ENCODE data around the gene DNAJC1. TPM values are rescaled to one million over a fixed set of nuclear protein-coding genes. Genes with fewer than 3 reads are reported as not detected.

The DNAJC1 gene
- polyA plus RNA-seq, 1 donor from 2014 or later: 15.9 TPM

GRCh38 chr10:22017283-22018020, 13.9 kb upstream of the DNAJC1 start:
- Histone ChIP-seq H3K4me2 (ENCODE audit: low read length) (no peak overlapping the region), H3K27me3 (ENCODE audit: insufficient read depth, low read depth, low read length) (no peaks in the 10 kb centered on the region), H3K9me3 (ENCODE audit: low read length) (peaks cover 5% of the 10 kb centered on the region), H3K27ac (ENCODE audit: low read length) (no peak overlapping the region), H3K79me2 (replicated peaks; ENCODE audit: insufficient read depth, low read length) (no peaks in the 10 kb centered on the region), H3F3A (ENCODE audit: insufficient read depth, low read length, poor library complexity, severe bottlenecking) (no peaks in the 10 kb centered on the region), H4K20me1 (ENCODE audit: insufficient read depth) (no peaks in the 10 kb centered on the region), H2AFZ (ENCODE audit: low read depth, low read length) (no peak overlapping the region), H3K9me2 (ENCODE audit: insufficient read depth, low read length) (no peaks in the 10 kb centered on the region), H3K36me3 (ENCODE audit: insufficient read depth, low read length) (no peaks in the 10 kb centered on the region), H3K4me3 (ENCODE audit: low read length) (no peak overlapping the region), H3K9ac (ENCODE audit: low read length) (no peak overlapping the region)
- TF ChIP-seq TAF1 (IDR thresholded peaks at IDR 0.05; ENCODE audit: low read depth): no peak
- TF ChIP-seq EP300 (conservative IDR thresholded peaks at IDR 0.05; ENCODE audit: poor library complexity, severe bottlenecking): no peak
- TF ChIP-seq MXI1 (conservative IDR thresholded peaks at IDR 0.05; ENCODE audit: poor library complexity, severe bottlenecking): no peak
- TF ChIP-seq RAD21 (conservative IDR thresholded peaks at IDR 0.05): no peak
- TF ChIP-seq REST (IDR thresholded peaks at IDR 0.05; ENCODE audit: borderline replicate concordance): no peak
- TF ChIP-seq EZH2 (IDR thresholded peaks at IDR 0.05; ENCODE audit: borderline replicate concordance, insufficient read depth, low read length, poor library complexity, severe bottlenecking): no peak
- no peak for TF ChIP-seq POLR2AphosphoS5 (IDR thresholded peaks at IDR 0.05)
- no peak for TF ChIP-seq CTCF (IDR thresholded peaks at IDR 0.05; ENCODE audit: poor library complexity, severe bottlenecking)
- no peak for TF ChIP-seq SMC3 (conservative IDR thresholded peaks at IDR 0.05; ENCODE audit: poor library complexity)

GRCh38 chr10:22016046-22016705, 12.6 kb upstream of the DNAJC1 start:
- Histone ChIP-seq H2AFZ (ENCODE audit: low read depth, low read length) (no peak overlapping the region), H3K9me2 (ENCODE audit: insufficient read depth, low read length) (no peaks in the 10 kb centered on the region), H3K4me3 (ENCODE audit: low read length) (no peak overlapping the region), H3K9me3 (ENCODE audit: low read length) (peaks cover 5% of the 10 kb centered on the region), H3K27ac (ENCODE audit: low read length) (no peak overlapping the region), H3K4me2 (ENCODE audit: low read length) (no peak overlapping the region), H3K27me3 (ENCODE audit: insufficient read depth, low read depth, low read length) (no peaks in the 10 kb centered on the region), H3F3A (ENCODE audit: insufficient read depth, low read length, poor library complexity, severe bottlenecking) (no peaks in the 10 kb centered on the region), H3K79me2 (replicated peaks; ENCODE audit: insufficient read depth, low read length) (no peaks in the 10 kb centered on the region), H3K9ac (ENCODE audit: low read length) (no peak overlapping the region), H3K36me3 (ENCODE audit: insufficient read depth, low read length) (no peaks in the 10 kb centered on the region), H4K20me1 (ENCODE audit: insufficient read depth) (no peaks in the 10 kb centered on the region)
- TF ChIP-seq REST (IDR thresholded peaks at IDR 0.05; ENCODE audit: borderline replicate concordance): no peak
- TF ChIP-seq EZH2 (IDR thresholded peaks at IDR 0.05; ENCODE audit: borderline replicate concordance, insufficient read depth, low read length, poor library complexity, severe bottlenecking): no peak
- TF ChIP-seq POLR2AphosphoS5 (IDR thresholded peaks at IDR 0.05): no peak
- no peak for TF ChIP-seq TAF1 (IDR thresholded peaks at IDR 0.05; ENCODE audit: low read depth)
- TF ChIP-seq SMC3 (conservative IDR thresholded peaks at IDR 0.05; ENCODE audit: poor library complexity): no peak
- no peak for TF ChIP-seq MXI1 (conservative IDR thresholded peaks at IDR 0.05; ENCODE audit: poor library complexity, severe bottlenecking)
- no peak for TF ChIP-seq CTCF (IDR thresholded peaks at IDR 0.05; ENCODE audit: poor library complexity, severe bottlenecking)
- TF ChIP-seq RAD21 (conservative IDR thresholded peaks at IDR 0.05): no peak
- no peak for TF ChIP-seq EP300 (conservative IDR thresholded peaks at IDR 0.05; ENCODE audit: poor library complexity, severe bottlenecking)

All from neural cell (in vitro differentiated cells).